ENCODE data around the gene PREPL.
"Not testable (repeated sequence)": the region's sequence is repeated elsewhere in the genome, so short reads cannot be mapped to it uniquely, and the experiment has no call there.

Gene PREPL

DNA sequence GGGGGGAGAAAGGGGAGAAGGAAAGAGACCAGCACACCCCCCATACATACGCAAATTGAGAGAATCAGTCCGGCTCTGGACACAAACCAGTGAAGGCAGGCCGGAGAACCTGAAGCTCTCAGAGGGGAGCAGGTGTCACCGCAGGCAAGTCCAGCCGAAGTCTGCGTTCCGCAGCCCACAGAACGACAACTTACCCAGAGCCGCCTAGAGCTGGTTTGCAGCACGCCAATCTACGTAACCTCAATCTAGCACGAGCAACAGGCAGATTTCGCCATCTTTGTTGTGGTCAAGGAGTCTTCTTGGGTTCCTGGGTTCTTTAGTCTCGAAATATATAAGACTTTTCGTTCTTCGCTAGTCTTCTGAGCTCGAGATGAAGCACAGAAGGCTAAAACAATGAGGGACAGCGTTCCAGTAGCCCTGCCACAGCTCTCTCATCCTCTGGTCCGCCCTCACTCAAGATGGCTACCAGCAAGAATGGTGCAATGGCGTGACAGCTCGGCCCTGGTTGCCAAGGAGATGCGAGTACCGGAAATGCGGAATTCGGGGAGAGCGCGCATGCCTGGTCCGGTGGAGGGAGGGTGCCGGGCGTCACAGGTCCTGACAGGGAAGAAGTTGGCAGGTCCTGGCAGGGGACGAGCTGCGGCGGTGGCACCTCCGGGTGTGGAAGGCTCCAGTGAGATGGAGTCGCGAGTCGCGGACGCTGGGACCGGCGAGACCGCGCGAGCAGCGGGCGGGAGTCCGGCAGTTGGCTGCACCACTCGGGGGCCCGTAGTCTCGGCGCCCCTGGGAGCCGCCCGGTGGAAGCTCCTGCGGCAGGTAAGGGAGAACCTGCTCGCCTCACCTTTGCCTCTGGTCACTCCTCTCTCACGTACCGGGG lies at the start of gene PREPL, which contains the start of gene CAMKMT:
Gene PREPL, minus strand, starts transcription at position 165 of the 877 bp plus-strand sequence. CDS start 15,152 bp downstream, outside the sequence.
Gene CAMKMT, plus strand, starts transcription at position 618 of the 877 bp plus-strand sequence.
- in situ Hi-C loops (cut with MboI; ENCODE audit: low sequenced_read_pairs, unreplicated experiment): no loop called here
- TF ChIP-seq, protein P1, sequence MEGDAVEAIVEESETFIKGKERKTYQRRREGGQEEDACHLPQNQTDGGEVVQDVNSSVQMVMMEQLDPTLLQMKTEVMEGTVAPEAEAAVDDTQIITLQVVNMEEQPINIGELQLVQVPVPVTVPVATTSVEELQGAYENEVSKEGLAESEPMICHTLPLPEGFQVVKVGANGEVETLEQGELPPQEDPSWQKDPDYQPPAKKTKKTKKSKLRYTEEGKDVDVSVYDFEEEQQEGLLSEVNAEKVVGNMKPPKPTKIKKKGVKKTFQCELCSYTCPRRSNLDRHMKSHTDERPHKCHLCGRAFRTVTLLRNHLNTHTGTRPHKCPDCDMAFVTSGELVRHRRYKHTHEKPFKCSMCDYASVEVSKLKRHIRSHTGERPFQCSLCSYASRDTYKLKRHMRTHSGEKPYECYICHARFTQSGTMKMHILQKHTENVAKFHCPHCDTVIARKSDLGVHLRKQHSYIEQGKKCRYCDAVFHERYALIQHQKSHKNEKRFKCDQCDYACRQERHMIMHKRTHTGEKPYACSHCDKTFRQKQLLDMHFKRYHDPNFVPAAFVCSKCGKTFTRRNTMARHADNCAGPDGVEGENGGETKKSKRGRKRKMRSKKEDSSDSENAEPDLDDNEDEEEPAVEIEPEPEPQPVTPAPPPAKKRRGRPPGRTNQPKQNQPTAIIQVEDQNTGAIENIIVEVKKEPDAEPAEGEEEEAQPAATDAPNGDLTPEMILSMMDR (IDR thresholded peaks at IDR 0.05; ENCODE audit: borderline replicate concordance, control extremely low read depth, extremely low read depth, insufficient read depth, missing control alignments): no peak
- DNase-seq (ENCODE audit: low spot score): peak; percentile 95

DNA sequence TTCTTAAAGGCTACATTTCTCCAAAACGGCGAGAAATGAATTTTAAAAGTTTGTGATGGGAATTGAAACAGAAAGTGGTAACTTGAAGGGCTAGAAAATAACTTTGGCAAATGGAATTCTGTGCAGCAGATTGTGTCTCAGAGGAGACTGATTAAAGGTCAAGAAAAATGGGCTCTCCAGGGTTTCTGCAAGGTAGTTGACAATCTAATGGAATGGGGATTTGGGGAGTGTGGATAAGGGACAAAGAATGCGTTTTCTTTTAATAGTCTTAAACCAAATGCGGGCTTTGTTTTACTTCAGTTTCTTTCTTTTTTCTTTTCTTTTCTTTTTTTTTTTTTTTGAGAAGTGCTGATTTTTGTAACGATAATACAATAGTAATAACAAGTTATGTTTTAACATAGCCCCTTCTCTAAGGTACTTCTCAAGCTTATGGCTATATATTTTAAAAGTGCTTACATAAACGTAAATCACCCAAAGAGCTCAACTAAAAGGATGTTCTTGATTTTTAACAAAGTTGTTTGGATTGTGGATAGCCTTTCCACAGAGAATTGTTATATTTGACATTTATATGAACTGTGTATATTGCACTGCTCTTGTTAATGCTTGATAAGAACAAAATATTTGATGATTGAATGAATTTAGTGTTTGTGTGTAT lies 37.1 kb upstream of the PREPL start:
- no peak for DNase-seq (ENCODE audit: low spot score)
- TF ChIP-seq, protein P1 (IDR thresholded peaks at IDR 0.05; ENCODE audit: borderline replicate concordance, control extremely low read depth, extremely low read depth, insufficient read depth, missing control alignments): no peak
- in situ Hi-C loops (cut with MboI; ENCODE audit: low sequenced_read_pairs, unreplicated experiment): no loop called here

DNA sequence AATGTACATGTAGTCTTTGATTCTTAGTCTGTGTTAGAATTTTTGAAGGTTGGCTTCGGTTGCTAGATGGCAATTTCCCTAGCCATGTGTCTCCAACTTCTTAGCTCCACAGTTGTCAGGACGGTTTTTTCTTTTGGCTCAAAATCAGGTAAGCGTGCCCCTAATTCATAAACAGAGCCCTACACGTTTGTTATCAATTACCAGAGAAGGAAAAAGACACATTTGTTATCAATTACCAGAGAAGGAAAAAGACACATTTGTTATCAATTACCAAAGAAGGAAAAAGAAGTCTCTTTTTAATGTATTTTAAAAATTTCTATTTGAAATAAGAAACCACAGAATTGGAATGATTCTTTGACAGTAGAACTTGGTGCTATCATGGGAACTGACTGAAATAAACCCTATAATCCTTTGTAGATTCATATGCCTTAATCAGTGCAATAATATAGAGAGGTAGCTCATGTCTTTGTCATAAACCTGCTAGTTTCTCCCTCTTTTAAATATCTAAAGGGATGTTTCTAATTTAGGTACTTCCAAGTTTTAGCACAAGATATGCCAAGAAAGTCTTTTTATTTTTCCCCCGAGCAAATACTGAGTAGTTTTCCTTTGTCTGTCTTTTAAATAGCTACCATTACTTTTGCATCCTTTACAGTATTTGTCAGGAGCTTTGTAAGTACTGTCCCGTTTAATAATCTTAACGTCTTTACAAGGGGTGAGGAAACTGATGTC lies 36.3 kb upstream of the PREPL start:
- DNase-seq (ENCODE audit: low spot score): no peak
- TF ChIP-seq, protein P1 (IDR thresholded peaks at IDR 0.05; ENCODE audit: borderline replicate concordance, control extremely low read depth, extremely low read depth, insufficient read depth, missing control alignments): no peak
- in situ Hi-C loops (cut with MboI; ENCODE audit: low sequenced_read_pairs, unreplicated experiment): no loop called here

DNA sequence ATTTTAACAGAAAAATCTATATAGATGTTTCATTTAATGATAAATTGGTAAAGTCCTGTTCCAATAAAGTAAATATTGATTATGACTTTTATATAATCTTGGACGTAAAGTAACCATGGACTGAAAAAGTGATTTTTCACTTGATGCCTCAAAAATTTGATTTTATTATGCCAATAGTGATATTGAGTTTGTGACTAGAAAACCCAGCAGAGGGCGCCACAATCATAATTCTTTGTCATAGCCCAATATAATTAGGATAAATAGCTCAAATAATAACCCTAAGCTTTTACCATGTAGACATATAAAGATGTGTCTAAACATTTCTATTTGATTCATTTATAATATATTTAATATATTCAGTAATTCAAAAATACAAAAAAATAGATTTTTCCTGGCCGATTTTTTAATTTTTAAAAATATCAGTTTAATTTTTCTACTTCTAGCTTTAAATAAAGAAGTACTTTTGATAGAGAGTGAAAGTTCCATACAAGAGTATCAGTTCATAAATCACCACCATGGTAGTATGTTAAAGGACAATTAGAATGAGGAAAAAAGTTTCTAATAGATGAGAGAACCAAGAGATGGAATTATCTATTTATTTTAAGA lies 31.1 kb upstream of the PREPL start:
- TF ChIP-seq, protein P1 (IDR thresholded peaks at IDR 0.05; ENCODE audit: borderline replicate concordance, control extremely low read depth, extremely low read depth, insufficient read depth, missing control alignments): peak; percentile 49
- in situ Hi-C loops (cut with MboI; ENCODE audit: low sequenced_read_pairs, unreplicated experiment): no loop called here
- peak; percentile 15 for DNase-seq (ENCODE audit: low spot score)

DNA sequence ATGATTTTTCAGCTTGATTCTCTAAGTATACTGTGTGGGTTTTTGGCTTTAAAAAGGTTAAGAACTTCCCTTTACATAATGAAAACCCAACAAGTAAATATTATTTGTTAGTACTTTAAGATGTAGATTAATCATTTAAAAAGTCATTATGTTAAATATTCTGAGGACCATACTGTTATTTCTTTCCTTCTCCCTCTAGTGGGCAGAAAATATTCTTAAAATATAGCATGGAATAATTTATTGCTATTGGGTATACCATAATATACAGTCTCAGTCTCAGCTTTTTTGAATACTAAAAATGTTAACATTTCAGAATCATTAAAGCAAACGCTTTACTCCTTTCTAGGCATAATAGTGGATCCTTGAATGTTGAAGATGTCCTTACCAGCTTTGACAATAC lies 28.6 kb upstream of the PREPL start:
- TF ChIP-seq, protein P1 (IDR thresholded peaks at IDR 0.05; ENCODE audit: borderline replicate concordance, control extremely low read depth, extremely low read depth, insufficient read depth, missing control alignments): no peak
- no peak for DNase-seq (ENCODE audit: low spot score)
- in situ Hi-C loops (cut with MboI; ENCODE audit: low sequenced_read_pairs, unreplicated experiment): no loop called here

DNA sequence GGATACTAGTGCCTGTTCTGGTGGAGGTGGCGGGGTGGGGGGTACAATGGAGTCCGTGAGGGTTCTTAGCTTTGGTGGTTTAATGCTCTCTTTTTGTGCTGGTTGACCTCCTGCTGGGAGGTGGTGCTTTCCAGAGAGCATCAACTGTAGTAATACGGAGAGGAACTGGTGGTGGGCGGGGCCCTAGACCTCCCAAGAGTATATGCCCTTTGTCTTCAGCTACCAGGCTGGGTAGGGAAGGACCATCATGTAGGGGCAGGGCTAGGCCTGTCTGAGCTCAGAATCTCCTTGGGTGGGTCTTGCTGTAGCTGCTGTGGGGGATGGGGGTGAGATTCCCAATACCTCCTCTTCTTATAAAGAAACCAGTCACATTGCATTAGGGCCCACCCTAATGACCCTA lies 27.6 kb upstream of the PREPL start:
- in situ Hi-C loops (cut with MboI; ENCODE audit: low sequenced_read_pairs, unreplicated experiment): no loop called here
- DNase-seq (ENCODE audit: low spot score): no peak
- TF ChIP-seq, protein P1 (IDR thresholded peaks at IDR 0.05; ENCODE audit: borderline replicate concordance, control extremely low read depth, extremely low read depth, insufficient read depth, missing control alignments): no peak

DNA sequence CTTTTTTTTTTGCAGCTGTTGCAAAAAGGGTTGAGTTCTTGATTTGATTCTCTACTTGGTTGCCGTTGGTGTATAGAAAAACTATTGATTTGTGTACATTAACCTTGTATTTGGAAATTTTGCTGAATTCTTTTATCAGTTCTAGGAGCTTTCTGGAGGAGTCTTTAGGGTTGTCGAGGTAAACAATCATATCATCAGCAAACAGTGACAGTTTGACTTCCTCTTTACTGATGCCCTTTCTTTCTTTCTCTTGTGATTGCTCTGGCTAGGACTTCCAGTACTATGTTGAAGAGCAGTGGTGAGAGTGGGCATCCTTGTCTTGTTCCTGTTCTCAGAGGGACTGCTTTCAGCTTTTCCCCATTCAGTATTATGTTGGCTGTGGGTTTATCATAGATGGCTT lies 23.9 kb upstream of the PREPL start:
- in situ Hi-C loops (cut with MboI; ENCODE audit: low sequenced_read_pairs, unreplicated experiment); DNase-seq (ENCODE audit: low spot score): not testable (repeated sequence)

Measured in GM13976 (cell line).